Astrocyte of the cerebellum (primary cell): Measurements from ENCODE around the gene NINJ2.

Experiments
- DNase-seq: peaks from one replicate; pipeline ENCODE4 v3.0.0-alpha.2; 2011; ENCODE audit warnings: low read depth
- H3K4me3 ChIP-seq: 2 replicates; pipeline ENCODE4 v1.5.1; 2011; ENCODE audit warnings: mild to moderate bottlenecking, low read depth, low read length, moderate library complexity
- in situ Hi-C: cut with HindIII; loops from 2 replicates; pipeline ENCODE4 v1.10.0; 2017; ENCODE audit warnings: low sequenced_read_pairs
- TF ChIP-seq, protein P1 (sequence below): IDR thresholded peaks from 2 replicates; pipeline ENCODE4 v1.5.1; 2012; ENCODE audit warnings: low read length, low read depth, moderate library complexity, mild to moderate bottlenecking; ENCODE audit errors: missing control alignments

Gene NINJ2

GRCh38 chr12:611721-612120 is 51.5 kb downstream of the NINJ2 start:
- no peak overlapping the region for H3K4me3 ChIP-seq
- DNase-seq = no peak
- TF ChIP-seq, protein P1, sequence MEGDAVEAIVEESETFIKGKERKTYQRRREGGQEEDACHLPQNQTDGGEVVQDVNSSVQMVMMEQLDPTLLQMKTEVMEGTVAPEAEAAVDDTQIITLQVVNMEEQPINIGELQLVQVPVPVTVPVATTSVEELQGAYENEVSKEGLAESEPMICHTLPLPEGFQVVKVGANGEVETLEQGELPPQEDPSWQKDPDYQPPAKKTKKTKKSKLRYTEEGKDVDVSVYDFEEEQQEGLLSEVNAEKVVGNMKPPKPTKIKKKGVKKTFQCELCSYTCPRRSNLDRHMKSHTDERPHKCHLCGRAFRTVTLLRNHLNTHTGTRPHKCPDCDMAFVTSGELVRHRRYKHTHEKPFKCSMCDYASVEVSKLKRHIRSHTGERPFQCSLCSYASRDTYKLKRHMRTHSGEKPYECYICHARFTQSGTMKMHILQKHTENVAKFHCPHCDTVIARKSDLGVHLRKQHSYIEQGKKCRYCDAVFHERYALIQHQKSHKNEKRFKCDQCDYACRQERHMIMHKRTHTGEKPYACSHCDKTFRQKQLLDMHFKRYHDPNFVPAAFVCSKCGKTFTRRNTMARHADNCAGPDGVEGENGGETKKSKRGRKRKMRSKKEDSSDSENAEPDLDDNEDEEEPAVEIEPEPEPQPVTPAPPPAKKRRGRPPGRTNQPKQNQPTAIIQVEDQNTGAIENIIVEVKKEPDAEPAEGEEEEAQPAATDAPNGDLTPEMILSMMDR = no peak
- in situ Hi-C loops = no loop called here

- in situ Hi-C loops = no loop called here
- no peak for DNase-seq
- TF ChIP-seq, protein P1 = no peak
- no peak overlapping the region for H3K4me3 ChIP-seq
These were observed 54.3 kb downstream of the NINJ2 start for GRCh38 chr12:608921-609320.

DNA sequence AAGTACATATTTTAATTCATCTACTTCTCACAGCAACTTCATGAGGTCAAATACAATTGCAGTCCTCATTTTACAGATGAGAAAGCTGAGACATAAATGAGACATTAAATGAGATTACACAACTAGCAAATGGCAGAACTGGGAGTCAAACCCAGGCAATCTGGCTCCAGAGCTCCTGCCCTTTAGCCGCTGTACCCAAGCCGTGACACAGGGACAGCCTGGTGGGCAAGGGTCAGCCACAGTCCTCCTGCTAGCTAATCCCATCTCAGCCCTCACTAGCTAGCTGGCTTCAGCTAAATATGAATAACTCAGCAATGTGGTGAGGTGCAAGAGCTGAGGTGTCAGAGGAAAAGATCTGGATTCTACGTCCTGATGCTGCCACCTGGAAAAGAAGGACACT is 54.8 kb downstream of the NINJ2 start:
- TF ChIP-seq, protein P1 = no peak
- H3K4me3 ChIP-seq = no peak overlapping the region
- DNase-seq = no peak
- in situ Hi-C loops = no loop called here

DNA sequence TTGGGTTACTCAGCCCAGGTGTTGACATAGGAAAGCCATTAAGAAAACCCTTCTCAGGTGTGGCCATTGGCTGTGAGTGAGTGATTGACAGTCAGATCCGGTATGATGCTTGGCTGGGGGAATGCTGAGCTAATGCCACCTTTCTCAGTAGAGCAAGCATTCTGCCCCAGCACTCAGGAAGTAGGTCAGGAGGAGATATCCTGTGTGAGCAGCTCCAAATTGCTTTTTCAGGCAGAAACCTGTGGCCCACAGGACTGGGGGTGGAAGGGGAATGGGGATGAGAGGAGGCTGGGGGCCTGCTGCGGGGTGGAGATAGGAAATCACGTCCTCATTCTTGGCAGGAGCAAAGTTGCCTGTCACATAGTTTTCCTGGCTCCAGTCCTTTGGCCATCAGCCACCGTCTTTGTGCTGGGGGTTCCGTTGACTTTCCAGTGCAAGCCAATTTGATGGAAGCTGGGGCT is 55.7 kb downstream of the NINJ2 start:
- H3K4me3 ChIP-seq = no peak overlapping the region
- in situ Hi-C loops = no loop called here
- DNase-seq = no peak
- TF ChIP-seq, protein P1 = no peak

DNA sequence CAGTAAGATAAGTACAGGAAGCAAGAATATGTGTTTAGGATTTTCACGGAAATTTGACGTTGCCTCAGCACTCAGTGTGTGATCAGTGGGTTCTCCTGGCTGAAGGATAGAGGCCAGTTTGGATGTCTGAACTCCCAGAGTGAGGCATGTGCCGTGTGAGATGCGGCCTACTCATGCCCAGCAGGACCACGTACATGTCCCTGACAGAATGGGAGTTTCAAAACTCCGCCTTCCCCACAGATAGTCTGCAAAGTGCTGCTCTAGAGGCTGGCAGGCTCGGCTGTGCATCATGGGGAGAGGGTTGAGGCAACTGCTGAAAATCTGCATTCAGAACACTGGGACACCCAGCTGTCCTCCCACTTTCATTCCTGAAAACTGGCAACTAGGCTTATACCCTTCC is 58.3 kb downstream of the NINJ2 start:
- in situ Hi-C loops = no loop called here
- TF ChIP-seq, protein P1 = no peak
- no peak overlapping the region for H3K4me3 ChIP-seq
- DNase-seq = no peak

GRCh38 chr12:602700-603068 is 60.6 kb downstream of the NINJ2 start:
- no peak overlapping the region for H3K4me3 ChIP-seq
- TF ChIP-seq, protein P1 = no peak
- in situ Hi-C loops = no loop called here
- no peak for DNase-seq
